SK-N-SH (cell line): ENCODE data around the gene WNT9B. TPM values are rescaled to one million over a fixed set of nuclear protein-coding genes. Genes with fewer than 3 reads are reported as not detected.

ENCODE experiments used
- CTCF ChIA-PET: fragments of 300-600, 350-600 bp; formaldehyde crosslinking; extraction: SDS; loops from one replicate; lab custom pipeline; 2021; lab: Yijun Ruan, JAX
- POLR2A ChIA-PET: fragments of 350-600 bp; sonication (Branson Sonifier 250); formaldehyde crosslinking; extraction: SDS; loops from one replicate; lab custom pipeline; 2020; ENCODE audit warnings: antibody characterized with exemption, inconsistent platforms; lab: Yijun Ruan, JAX
- DNase-seq: peaks from one replicate; pipeline ENCODE4 v3.0.0; 2012
- H2AFZ ChIP-seq: fragments of 200-600 bp; sonication (generic); 2 replicates; pipeline ENCODE4 v1.8.1; 2016; ENCODE audit warnings: antibody characterized with exemption, mild to moderate bottlenecking, low read depth
- H3F3A ChIP-seq: fragments of 200-600 bp; sonication (generic); replicated peaks from 2 replicates; pipeline ENCODE3; 2016; ENCODE audit warnings: antibody characterized with exemption, mild to moderate bottlenecking; ENCODE audit not compliant: insufficient read depth
- H3K27ac ChIP-seq, 2 experiments: fragments of 200-500 bp in 1 of 2; fragments of 200-600 bp in 1 of 2; sonication (Bioruptor generic) in 1 of 2; sonication (generic), shearing (Covaris generic) in 1 of 2; 2 replicates each; pipeline versions ENCODE4 v1.5.1 to v1.6.1; 2014 to 2016; ENCODE audit warnings: low read depth in 2 of 2, inconsistent platforms in 1 of 2, low read length in 1 of 2, mild to moderate bottlenecking in 1 of 2, mixed read lengths in 1 of 2
- H3K27me3 ChIP-seq: fragments of 200-600 bp; sonication (generic), shearing (Covaris generic); 2 replicates; pipeline ENCODE4 v1.6.1; 2016; ENCODE audit warnings: mixed run types; ENCODE audit not compliant: insufficient read depth
- H3K36me3 ChIP-seq, 2 experiments: fragments of 200-500 bp in 1 of 2; fragments of 200-600 bp in 1 of 2; sonication (Bioruptor generic) in 1 of 2; sonication (generic) in 1 of 2; replicated peaks in 1 of 2; 2 replicates each; pipeline versions ENCODE3 to v1.5.1; 2014 to 2016; ENCODE audit warnings: low read length in 1 of 2, mild to moderate bottlenecking in 1 of 2; ENCODE audit not compliant: insufficient read depth in 2 of 2, control insufficient read depth in 1 of 2
- H3K4me1 ChIP-seq, 2 experiments: fragments of 200-500 bp in 1 of 2; fragments of 200-600 bp in 1 of 2; sonication (Bioruptor generic) in 1 of 2; sonication (generic), shearing (Covaris generic) in 1 of 2; 2 replicates each; pipeline versions ENCODE4 v1.5.1 to v1.6.1; 2014 to 2016; ENCODE audit warnings: low read depth in 1 of 2, low read length in 1 of 2, mixed run types in 1 of 2; ENCODE audit not compliant: insufficient read depth in 2 of 2, control insufficient read depth in 1 of 2
- H3K4me2 ChIP-seq: fragments of 200-600 bp; sonication (generic), shearing (Covaris generic); 2 replicates; pipeline ENCODE4 v1.6.1; 2017; ENCODE audit warnings: mixed run types
- H3K4me3 ChIP-seq, 2 experiments: fragments of 200-500 bp in 1 of 2; fragments of 200-600 bp in 1 of 2; sonication (Bioruptor generic) in 1 of 2; sonication (generic), shearing (Covaris generic) in 1 of 2; 2 replicates each; pipeline versions ENCODE4 v1.5.1 to v1.8.1; 2014 to 2016; ENCODE audit warnings: low read depth in 2 of 2, inconsistent platforms in 1 of 2, low read length in 1 of 2, mild to moderate bottlenecking in 1 of 2, mixed read lengths in 1 of 2, moderate library complexity in 1 of 2
- H3K79me2 ChIP-seq: fragments of 200-600 bp; sonication (generic); 2 replicates; pipeline ENCODE4 v1.8.1; 2017; ENCODE audit warnings: mild to moderate bottlenecking; ENCODE audit not compliant: insufficient read depth
- H3K9ac ChIP-seq: fragments of 200-600 bp; sonication (generic); 2 replicates; pipeline ENCODE4 v1.6.1; 2017; ENCODE audit warnings: mixed run types
- H3K9me2 ChIP-seq: fragments of 200-600 bp; sonication (generic); 2 replicates; pipeline ENCODE4 v1.6.1; 2017; ENCODE audit warnings: mixed run types
- H3K9me3 ChIP-seq: fragments of 200-600 bp; sonication (generic); 2 replicates; pipeline ENCODE4 v1.6.1; 2017; ENCODE audit warnings: mixed run types, mild to moderate bottlenecking, moderate library complexity
- H4K20me1 ChIP-seq: fragments of 200-600 bp; sonication (generic); 2 replicates; pipeline ENCODE4 v1.6.1; 2017; ENCODE audit warnings: mild to moderate bottlenecking, mixed run types; ENCODE audit not compliant: insufficient read depth
- FOSL2 ChIP-seq: IDR thresholded peaks from 2 replicates; pipeline ENCODE4 v1.4.0; 2012; ENCODE audit warnings: low read depth, mild to moderate bottlenecking, moderate library complexity, borderline replicate concordance
- GABPA ChIP-seq: IDR thresholded peaks from 2 replicates; pipeline ENCODE4 v1.4.0; 2012; ENCODE audit warnings: low read depth, mild to moderate bottlenecking
- NRF1 ChIP-seq: IDR thresholded peaks from 2 replicates; pipeline ENCODE4 v1.6.1; 2012; ENCODE audit warnings: low read depth, mild to moderate bottlenecking, low read length
- RAD21 ChIP-seq: IDR thresholded peaks from 2 replicates; pipeline ENCODE4 v1.6.1; 2012; ENCODE audit warnings: mild to moderate bottlenecking, low read length
- TEAD4 ChIP-seq: IDR thresholded peaks from 2 replicates; pipeline ENCODE4 v1.4.0; 2012; ENCODE audit warnings: mild to moderate bottlenecking, borderline replicate concordance; ENCODE audit not compliant: insufficient read depth
- ZBTB33 ChIP-seq: IDR thresholded peaks from 2 replicates; pipeline ENCODE4 v1.4.0; 2012; ENCODE audit warnings: low read depth, borderline replicate concordance
- WGBS: methylation state at CpG from one replicate; pipeline ENCODE4 v1.1.6; 2017; ENCODE audit warnings: low lambda C conversion rate; 5-methylcytosine and 5-hydroxymethylcytosine counted together
- polyA plus RNA-seq, 3 experiments: library from polyadenylated mRNA; depleted of rRNA; stranded (reverse); fragments of >200 nt; gene quantifications; 2 replicates each; pipeline ENCODE4 v1.2.3, GENCODE V29; 2012

The WNT9B gene
- polyA plus RNA-seq, 1 of the 3 experiments (the other 2 are of a cell fraction), result not detected

DNA sequence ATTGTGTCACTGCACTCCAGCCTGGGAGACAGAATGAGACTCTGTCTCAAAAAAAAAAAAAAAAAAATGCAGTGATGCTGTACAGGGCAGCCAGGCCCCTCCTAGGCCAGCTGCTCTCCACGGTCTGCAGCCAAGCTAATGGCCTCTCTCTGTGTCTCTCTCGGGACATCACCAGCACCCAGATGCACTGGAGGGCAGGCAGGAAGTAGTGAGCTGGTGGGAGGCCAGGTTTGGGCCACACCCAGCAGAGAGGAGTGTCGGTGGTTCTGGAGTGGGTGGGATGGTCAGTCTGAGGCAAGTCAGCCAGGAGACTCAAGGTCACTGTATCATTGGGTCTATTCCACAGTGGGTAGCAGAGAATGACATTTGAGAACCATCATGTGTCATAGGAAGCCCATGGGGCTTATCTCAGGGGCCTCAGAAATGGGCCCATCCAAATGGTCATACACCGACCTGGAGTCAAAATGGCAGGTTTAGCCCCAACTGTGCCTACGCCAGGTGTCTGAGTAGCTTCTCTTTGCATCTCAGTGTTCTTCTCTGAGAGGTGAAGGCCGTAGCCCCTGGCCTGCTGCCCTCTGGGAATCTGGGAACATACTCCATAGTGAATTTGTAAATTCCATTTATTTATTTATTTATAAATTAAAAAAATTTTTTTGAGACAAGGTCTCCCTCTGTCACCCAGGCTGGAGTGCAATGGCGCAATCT, 22.7 kb downstream of the WNT9B start (continued):
- TF ChIP-seq ZBTB33 (no peak), TEAD4 (no peak), NRF1 (no peak)

DNA sequence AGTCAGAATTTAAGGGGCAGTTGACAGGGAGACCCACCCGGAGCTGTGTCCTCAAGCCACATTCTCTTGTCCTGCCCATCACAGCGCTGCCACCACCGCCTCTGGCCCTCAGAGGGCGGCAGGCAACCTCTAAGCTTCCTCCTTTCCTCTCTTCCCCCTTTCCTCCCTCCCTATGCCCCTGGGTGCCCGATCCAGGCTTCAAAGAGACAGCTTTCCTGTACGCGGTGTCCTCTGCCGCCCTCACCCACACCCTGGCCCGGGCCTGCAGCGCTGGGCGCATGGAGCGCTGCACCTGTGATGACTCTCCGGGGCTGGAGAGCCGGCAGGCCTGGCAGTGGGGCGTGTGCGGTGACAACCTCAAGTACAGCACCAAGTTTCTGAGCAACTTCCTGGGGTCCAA, 23.5 kb downstream of the WNT9B start:
- Histone ChIP-seq H4K20me1 (no peaks in the 10 kb centered on the region), H3K4me2 (no peak overlapping the region), H3F3A (no peaks in the 10 kb centered on the region), H3K27me3 (peaks cover 14% of the 10 kb centered on the region; the same call in 1 of the 2 replicates), H3K9ac (no peak overlapping the region), H3K4me3 (no peak overlapping the region), H3K36me3 (no peaks in the 10 kb centered on the region), H3K9me3 (no peaks in the 10 kb centered on the region), H3K9me2 (no peaks in the 10 kb centered on the region), H3K79me2 (no peaks in the 10 kb centered on the region), H2AFZ (no peak overlapping the region), H3K27ac (no peak overlapping the region), H3K4me1 (no peaks in the 10 kb centered on the region; a peak in 1 of 4 replicates)
- CTCF ChIA-PET, result interaction anchor here (9.0 kb wide), 1 partner anchor 32 kb away, joined by 44 read pairs; no protein-coding TSS in a partner anchor
- no peak for DNase-seq
- POLR2A ChIA-PET, result no interaction called here
- TF ChIP-seq FOSL2 (no peak), GABPA (no peak), TEAD4 (no peak)
- 84% methylated on average over 16 of the region's 16 CpGs for WGBS

GRCh38 chr17:46875849-46876352, 24.5 kb downstream of the WNT9B start:
- no peaks in the 10 kb centered on the region for H3K9me2 ChIP-seq
- H3F3A ChIP-seq, result no peaks in the 10 kb centered on the region
- no peaks in the 10 kb centered on the region for H4K20me1 ChIP-seq
- H3K9me3 ChIP-seq, result no peaks in the 10 kb centered on the region
- H3K4me1 ChIP-seq, result no peaks in the 10 kb centered on the region; a peak in 1 of 4 replicates
- H3K9ac ChIP-seq, result no peak overlapping the region
- H3K27me3 ChIP-seq, result peaks cover 19% of the 10 kb centered on the region; the same call in 1 of the 2 replicates
- 61% methylated on average over 9 of the region's 13 CpGs for WGBS
- H3K27ac ChIP-seq, result no peak overlapping the region
- CTCF ChIA-PET, result interaction anchor here (1.1 to 9.0 kb wide), 7 partner anchors 9 to 872 kb away, joined by 3 to 44 read pairs (median 4); no protein-coding TSS in a partner anchor
- no peak for DNase-seq
- POLR2A ChIA-PET, result no interaction called here
- H3K36me3 ChIP-seq, result no peaks in the 10 kb centered on the region
- no peak overlapping the region for H3K4me3 ChIP-seq
- H3K4me2 ChIP-seq, result no peak overlapping the region
- H2AFZ ChIP-seq, result no peak overlapping the region
- TF ChIP-seq RAD21, result no peak
- no peaks in the 10 kb centered on the region for H3K79me2 ChIP-seq
